Erythroblast (primary cell): ENCODE measurements around the gene TBC1D3E.
"Not testable (repeated sequence)": the region's sequence is repeated elsewhere in the genome, so short reads cannot be mapped to it uniquely, and the experiment has no call there.

Source experiments
- GATA1 ChIP-seq: IDR thresholded peaks from 2 replicates; pipeline ENCODE4 v1.6.1; 2011; ENCODE audit warnings: low read depth, mild to moderate bottlenecking, control low read depth, low read length, moderate library complexity
- POLR2A ChIP-seq: IDR thresholded peaks from 2 replicates; pipeline ENCODE4 v1.6.1; 2011; ENCODE audit warnings: mild to moderate bottlenecking, low read length

- TF ChIP-seq POLR2A, GATA1: not testable (repeated sequence)
Observed at GRCh38 chr17:38094059-38094694, 33.6 kb upstream of the TBC1D3E start.
